Measurements from ENCODE around the gene CFAP65. TPM values are rescaled to one million over a fixed set of nuclear protein-coding genes. Genes with fewer than 3 reads are reported as not detected.
A peak's percentile ranks its signal among the peaks of the same experiment; 100 is the strongest.

Gene CFAP65
- total and polyA plus RNA-seq, 2 of the 13 experiments (the other 11 are each of a cell fraction or from before 2014, with no cell fraction given), result 0.05 TPM; not detected in 1

GRCh38 chr2:218993345-218994315 lies 47.7 kb downstream of the CFAP65 start, which contains the start of gene CRYBA2:
CRYBA2 (minus strand) TSS chr2:218993422; CDS start chr2:218993176, 246 bp downstream.
- FAIRE-seq (no peak), DNase-seq (ENCODE audit: low spot score) (no peak), ATAC-seq (peak; percentile 39)
- H3K9ac ChIP-seq (ENCODE audit: insufficient read depth, low read depth, low read length), result no peak within 1 kb of the TSS
- H3K4me3 ChIP-seq (replicated peaks in 1 of 3; ENCODE audit: insufficient read depth in 1 of 3, low read depth in 2 of 3, low read length in 3 of 3), result peak within 1 kb of the TSS in 1 of 3 experiments; percentile 25; a peak in 1 of 6 replicates
- POLR2A ChIA-PET, result no interaction called here
- no peaks in the 10 kb centered on the region for H3K79me2 ChIP-seq (ENCODE audit: insufficient read depth, low read length)
- peaks cover 20% of the 10 kb centered on the region for H3K4me1 ChIP-seq (ENCODE audit: insufficient read depth, low read length)
- peaks cover 41 to 97% of the 10 kb centered on the region in 2 experiments for H3K27me3 ChIP-seq (ENCODE audit: control insufficient read depth in 1 of 2, insufficient read depth in 2 of 2, low read length in 2 of 2)
- no TSS peak for BruUV-seq (replicated peaks)
- no peak within 1 kb of the TSS for H3K27ac ChIP-seq (ENCODE audit: extremely low read length, insufficient read depth, low read length)
- H4K20me1 ChIP-seq (ENCODE audit: insufficient read depth, low read length), result peaks cover 25% of the 10 kb centered on the region; the same call in 1 of the 2 replicates
- H3K36me3 ChIP-seq (replicated peaks in 1 of 2; ENCODE audit: control insufficient read depth in 1 of 2, insufficient read depth in 2 of 2, low read length in 2 of 2), result no peaks in the 10 kb centered on the region
- intact Hi-C loops (cut with micrococcal nuclease; ENCODE audit: unreplicated experiment) (no loop called here), in situ Hi-C loops (cut with HindIII; ENCODE audit: extremely low pct_ligation_motif_present, low pct_unique_long_range_greater_than_20kb) (no loop called here)
- no peak within 1 kb of the TSS for H2AFZ ChIP-seq (ENCODE audit: low read length)
- CTCF ChIA-PET (ENCODE audit: low intra/inter-chr PET ratio, low total read pairs), result interaction anchor here (1.7 to 2.7 kb wide), 2 partner anchors 126 to 161 kb away, joined by 7 to 12 read pairs; no protein-coding TSS in a partner anchor
- WGBS (ENCODE audit: low lambda C conversion rate), result 15% methylated on average over 47 of the region's 88 CpGs
- no peaks in the 10 kb centered on the region for H3K9me3 ChIP-seq (ENCODE audit: low read length)
- H3K4me2 ChIP-seq (ENCODE audit: low read depth, low read length), result peak within 1 kb of the TSS; percentile 61
- TF ChIP-seq ZNF607 (CRISPR knock-in tag; IDR thresholded peaks at IDR 0.05; ENCODE audit: borderline replicate concordance) (no peak), HOXA7 (CRISPR knock-in tag; IDR thresholded peaks at IDR 0.05) (no peak), KAT8 (CRISPR knock-in tag; IDR thresholded peaks at IDR 0.05) (no peak), ZBTB7B (CRISPR knock-in tag; IDR thresholded peaks at IDR 0.05) (no peak), KAT2B (IDR thresholded peaks at IDR 0.05; ENCODE audit: borderline replicate concordance, low read depth, low read length) (no peak), ZSCAN21 (CRISPR knock-in tag; IDR thresholded peaks at IDR 0.05; ENCODE audit: borderline replicate concordance) (no peak), ARID2 (CRISPR knock-in tag; IDR thresholded peaks at IDR 0.05; ENCODE audit: borderline replicate concordance) (0 out of 2 replicates have a peak, but pooled peaks have one; percentile 54), IKZF5 (CRISPR knock-in tag; IDR thresholded peaks at IDR 0.05) (no peak), FOXC1 (CRISPR knock-in tag; IDR thresholded peaks at IDR 0.05; ENCODE audit: borderline replicate concordance) (no peak), ZNF577 (CRISPR knock-in tag; IDR thresholded peaks at IDR 0.05; ENCODE audit: borderline replicate concordance, low read depth) (no peak), NFIC (IDR thresholded peaks at IDR 0.05; ENCODE audit: low read length) (no peak), GATA4 (IDR thresholded peaks at IDR 0.05; ENCODE audit: borderline replicate concordance, low read depth) (no peak), SRY (CRISPR knock-in tag; IDR thresholded peaks at IDR 0.05) (no peak), HNRNPL (IDR thresholded peaks at IDR 0.05; ENCODE audit: low read depth, low read length) (no peak), ZNF33A (CRISPR knock-in tag; IDR thresholded peaks at IDR 0.05; ENCODE audit: borderline replicate concordance) (no peak), ZNF121 (CRISPR knock-in tag; IDR thresholded peaks at IDR 0.05) (no peak), MAFK (conservative IDR thresholded peaks at IDR 0.05 in 1 of 2, IDR thresholded peaks at IDR 0.05 in 1 of 2; ENCODE audit: low read length in 2 of 2) (peak; percentile 22 to 30; a peak in 2 of 4 replicates), DMTF1 (CRISPR knock-in tag; IDR thresholded peaks at IDR 0.05) (no peak), ZNF564 (CRISPR knock-in tag; IDR thresholded peaks at IDR 0.05) (no peak), POLR2AphosphoS5 (IDR thresholded peaks at IDR 0.05; ENCODE audit: low read depth, low read length) (no peak), KLF6 (CRISPR knock-in tag; IDR thresholded peaks at IDR 0.05) (no peak), MAFG (CRISPR knock-in tag; IDR thresholded peaks at IDR 0.05) (peak; percentile 40; the same call in 1 of the 2 replicates)

All from HepG2 (cell line).